MV-4-11 (cell line): ENCODE data around the gene MTRF1L.
A peak's percentile ranks its signal among the peaks of the same experiment; 100 is the strongest.
"Not testable (repeated sequence)": the region's sequence is repeated elsewhere in the genome, so short reads cannot be mapped to it uniquely, and the experiment has no call there.

ENCODE experiments used
- DNase-seq: peaks from one replicate; lab custom pipeline; 2025; lab: John Stamatoyannopoulos, UW

MTRF1L gene

GRCh38 chr6:153003366-153003690 lies 819 bp upstream of the MTRF1L start:
- no peak for DNase-seq

- no peak for DNase-seq
Observed at GRCh38 chr6:153001767-153002612, 519 bp downstream of the MTRF1L start.

GRCh38 chr6:153000790-153001189 lies 1.7 kb downstream of the MTRF1L start:
- DNase-seq: not testable (repeated sequence)

- no peak for DNase-seq
Observed at GRCh38 chr6:153000243-153000642, 2.3 kb downstream of the MTRF1L start.

GRCh38 chr6:152999538-152999937 lies 3.0 kb downstream of the MTRF1L start:
- not testable (repeated sequence) for DNase-seq

- no peak for DNase-seq
Observed at GRCh38 chr6:152993847-152994246, 8.7 kb downstream of the MTRF1L start.

GRCh38 chr6:152993431-152993830 lies 9.1 kb downstream of the MTRF1L start:
- DNase-seq: no peak

GRCh38 chr6:152986978-152987377 lies 15.5 kb downstream of the MTRF1L start:
- DNase-seq: no peak

- not testable (repeated sequence) for DNase-seq
Observed at GRCh38 chr6:152985300-152985699, 17.2 kb downstream of the MTRF1L start.

GRCh38 chr6:152984513-152984872 lies 18.0 kb downstream of the MTRF1L start:
- DNase-seq: peak; percentile 72

GRCh38 chr6:152983637-152984512 lies 18.6 kb downstream of the MTRF1L start:
- DNase-seq: peak; percentile 71

- DNase-seq: peak; percentile 97
Observed at GRCh38 chr6:152982904-152983636, 19.4 kb downstream of the MTRF1L start, which contains the start of gene FBXO5. Gene FBXO5 (minus strand): TSS chr6:152983041. CDS start chr6:152982959, 82 bp downstream.

GRCh38 chr6:152981989-152982903 lies 20.3 kb downstream of the MTRF1L start:
- DNase-seq: no peak

GRCh38 chr6:152981219-152981618 lies 21.3 kb downstream of the MTRF1L start:
- DNase-seq: no peak

GRCh38 chr6:152980656-152981055 lies 21.9 kb downstream of the MTRF1L start:
- no peak for DNase-seq

- no peak for DNase-seq
Observed at GRCh38 chr6:152979116-152979515, 23.4 kb downstream of the MTRF1L start.

GRCh38 chr6:152978058-152978457 lies 24.5 kb downstream of the MTRF1L start:
- no peak for DNase-seq

GRCh38 chr6:152977556-152977955 lies 25.0 kb downstream of the MTRF1L start:
- no peak for DNase-seq

- DNase-seq: peak; percentile 67
Observed at GRCh38 chr6:152976749-152977148, 25.8 kb downstream of the MTRF1L start.

GRCh38 chr6:152975204-152975915 lies 27.1 kb downstream of the MTRF1L start:
- peak; percentile 90 for DNase-seq

- peak; percentile 73 for DNase-seq
Observed at GRCh38 chr6:152973916-152974315, 28.6 kb downstream of the MTRF1L start.
